DND-41 (cell line): ENCODE results near the gene SLC24A4.

Source experiments
- ATAC-seq: fragments of 200-7000 bp; cut with Tn5 transposase; 3 replicates; pipeline ENCODE4 v1.9.1; 2021; ENCODE audit warnings: low read depth; ENCODE audit not compliant: insufficient read depth
- DNase-seq: peaks from one replicate; pipeline ENCODE4 v3.0.0-alpha.2; 2020
- H2AFZ ChIP-seq: 2 replicates; pipeline ENCODE4 v1.6.0; 2012; ENCODE audit warnings: low read depth, low read length
- H3K27ac ChIP-seq: 2 replicates; pipeline ENCODE4 v1.5.1; 2012; ENCODE audit warnings: low read length, inconsistent platforms
- H3K27me3 ChIP-seq: fragments of 200-600 bp; sonication (generic); 2 replicates; pipeline ENCODE4 v1.6.0; 2012; ENCODE audit warnings: low read length, mild to moderate bottlenecking, inconsistent platforms; ENCODE audit not compliant: insufficient read depth, poor library complexity
- H3K36me3 ChIP-seq: 2 replicates; pipeline ENCODE4 v1.5.1; 2012; ENCODE audit warnings: low read length, inconsistent platforms; ENCODE audit not compliant: insufficient read depth
- H3K4me1 ChIP-seq: 2 replicates; pipeline ENCODE4 v1.5.1; 2012; ENCODE audit warnings: mild to moderate bottlenecking, low read length; ENCODE audit not compliant: insufficient read depth
- H3K4me2 ChIP-seq: 2 replicates; pipeline ENCODE4 v1.6.0; 2012; ENCODE audit warnings: mild to moderate bottlenecking, moderate library complexity, low read length, inconsistent platforms; ENCODE audit not compliant: insufficient read depth
- H3K4me3 ChIP-seq, 2 experiments: fragments of 200-600 bp in 1 of 2; shearing (Covaris generic) in 1 of 2; 2 replicates each; pipeline ENCODE4 v1.5.1; 2012 to 2016; ENCODE audit warnings: inconsistent platforms in 2 of 2, low read length in 2 of 2, mild to moderate bottlenecking in 2 of 2, low read depth in 1 of 2, moderate library complexity in 1 of 2
- H3K79me2 ChIP-seq: 2 replicates; pipeline ENCODE4 v1.6.0; 2012; ENCODE audit warnings: low read length, inconsistent platforms; ENCODE audit not compliant: insufficient read depth
- H3K9ac ChIP-seq: 2 replicates; pipeline ENCODE4 v1.6.0; 2012; ENCODE audit warnings: low read depth, mild to moderate bottlenecking, inconsistent platforms, low read length, moderate library complexity
- H3K9me3 ChIP-seq: 2 replicates; pipeline ENCODE4 v1.5.1; 2012; ENCODE audit warnings: low read length, moderate library complexity, mild to moderate bottlenecking, inconsistent platforms; ENCODE audit not compliant: insufficient read depth, severe bottlenecking
- H4K20me1 ChIP-seq: 2 replicates; pipeline ENCODE4 v1.6.0; 2012; ENCODE audit warnings: low read length; ENCODE audit not compliant: insufficient read depth
- CTCF ChIP-seq: IDR thresholded peaks from 2 replicates; pipeline ENCODE4 v1.5.1; 2012; ENCODE audit warnings: borderline replicate concordance, low read length, moderate library complexity, mild to moderate bottlenecking; ENCODE audit not compliant: poor library complexity, severe bottlenecking; ENCODE audit errors: extremely low read depth
- EZH2 ChIP-seq: IDR thresholded peaks from 3 replicates; pipeline ENCODE4 v1.6.1; 2012; ENCODE audit warnings: borderline replicate concordance, low read depth, mild to moderate bottlenecking, moderate library complexity, low read length, inconsistent platforms; ENCODE audit not compliant: severe bottlenecking

SLC24A4 gene

GRCh38 chr14:92413379-92413778 lies 90.4 kb downstream of the SLC24A4 start:
- TF ChIP-seq EZH2 (no peak), CTCF (no peak)
- no peaks in the 10 kb centered on the region for H3K79me2 ChIP-seq

GRCh38 chr14:92414690-92415445 lies 91.9 kb downstream of the SLC24A4 start:
- Histone ChIP-seq H3K4me3 (no peak overlapping the region), H2AFZ (no peak overlapping the region), H3K36me3 (no peaks in the 10 kb centered on the region), H3K4me2 (no peak overlapping the region), H3K9ac (no peak overlapping the region), H3K79me2 (no peaks in the 10 kb centered on the region), H3K27me3 (peaks cover 8% of the 10 kb centered on the region), H3K4me1 (no peaks in the 10 kb centered on the region), H4K20me1 (no peaks in the 10 kb centered on the region), H3K9me3 (no peaks in the 10 kb centered on the region), H3K27ac (no peak overlapping the region)
- ATAC-seq: no peak
- TF ChIP-seq CTCF (no peak), EZH2 (no peak)
- DNase-seq: no peak

More at GRCh38 chr14:92413379-92413778, 90.4 kb downstream of the SLC24A4 start:
- H3K4me3 ChIP-seq: no peak overlapping the region
- no peaks in the 10 kb centered on the region for H3K4me1 ChIP-seq
- no peak overlapping the region for H3K4me2 ChIP-seq
- peaks cover 8% of the 10 kb centered on the region for H3K27me3 ChIP-seq
- no peak for ATAC-seq
- H3K27ac ChIP-seq: no peak overlapping the region
- no peaks in the 10 kb centered on the region for H4K20me1 ChIP-seq
- no peaks in the 10 kb centered on the region for H3K36me3 ChIP-seq
- H2AFZ ChIP-seq: no peak overlapping the region
- DNase-seq: no peak
- no peaks in the 10 kb centered on the region for H3K9me3 ChIP-seq
- no peak overlapping the region for H3K9ac ChIP-seq

GRCh38 chr14:92415969-92416368 lies 93.0 kb downstream of the SLC24A4 start:
- Histone ChIP-seq H3K4me1 (no peaks in the 10 kb centered on the region), H3K4me3 (no peak overlapping the region), H2AFZ (no peak overlapping the region), H3K27me3 (peaks cover 8% of the 10 kb centered on the region), H4K20me1 (no peaks in the 10 kb centered on the region), H3K9me3 (no peaks in the 10 kb centered on the region), H3K9ac (no peak overlapping the region), H3K27ac (no peak overlapping the region), H3K4me2 (no peak overlapping the region), H3K36me3 (no peaks in the 10 kb centered on the region), H3K79me2 (no peaks in the 10 kb centered on the region)
- ATAC-seq (no peak), DNase-seq (no peak)
- TF ChIP-seq CTCF (no peak), EZH2 (no peak)
